A549 treated with CpdA at 1 μM for 4 hours (cell line): ENCODE data around the gene HDGFL1. TPM values are rescaled to one million over a fixed set of nuclear protein-coding genes. Genes with fewer than 3 reads are reported as not detected.

Experiments
- total RNA-seq: library from RNA; stranded (reverse); fragments of 200-300 nt; extraction: Qiagen RNA extraction; gene quantifications from 5 replicates; pipeline ENCODE4 v1.2.3, GENCODE V29; 2022; ENCODE audit warnings: low read depth

HDGFL1 gene
- total RNA-seq = not detected in 5 replicates

GRCh38 chr6:22569281-22570184, at the start of gene HDGFL1:
Gene HDGFL1, plus strand, starts transcription at chr6:22569566. Its CDS starts 10 bp downstream, at chr6:22569576.

